IgD-negative memory B cell (primary cell): ENCODE measurements around the gene USP11. TPM values are rescaled to one million over a fixed set of nuclear protein-coding genes. Genes with fewer than 3 reads are reported as not detected.

Experiments used
- H3K27ac Mint-ChIP-seq, 3 donors: one replicate each; pipeline ENCODE4 v1.8.0; 2020 to 2022; ENCODE audit warnings: mild to moderate bottlenecking in 3 of 3, mixed read lengths in 3 of 3, moderate library complexity in 1 of 3
- H3K27me3 Mint-ChIP-seq: one replicate; pipeline ENCODE4 v1.8.0; 2021; ENCODE audit warnings: mixed read lengths
- H3K36me3 Mint-ChIP-seq: one replicate; pipeline ENCODE4 v1.8.0; 2020; ENCODE audit warnings: mild to moderate bottlenecking, mixed read lengths
- H3K4me1 Mint-ChIP-seq, 3 donors: one replicate each; pipeline ENCODE4 v1.8.0; 2020 to 2022; ENCODE audit warnings: mixed read lengths in 3 of 3, mild to moderate bottlenecking in 1 of 3
- H3K4me3 Mint-ChIP-seq, 4 donors: one replicate each; pipeline ENCODE4 v1.8.0; 2020 to 2022; ENCODE audit warnings: mild to moderate bottlenecking in 4 of 4, mixed read lengths in 4 of 4, moderate library complexity in 3 of 4
- H3K9me3 Mint-ChIP-seq, 3 donors: one replicate each; pipeline ENCODE4 v1.8.0; 2020 to 2021; ENCODE audit warnings: mixed read lengths in 3 of 3, mild to moderate bottlenecking in 1 of 3
- polyA plus RNA-seq: library from polyadenylated mRNA; unstranded; fragments of 300-500 nt; fragmentation: Illumina TruSeq; gene quantifications from one replicate; pipeline ENCODE4 v1.2.3, GENCODE V29; 2021

Gene USP11
- polyA plus RNA-seq, 1 donor from 2014 or later: 68.6 TPM

GRCh38 chrX:47198026-47198686 is 34.7 kb upstream of the USP11 start:
- no peaks in the 10 kb centered on the region for H3K27me3 Mint-ChIP-seq
- peak overlapping the region in 1 of 3 donors; percentile 53 for H3K27ac Mint-ChIP-seq
- peaks cover 5% of the 10 kb centered on the region for H3K36me3 Mint-ChIP-seq
- H3K9me3 Mint-ChIP-seq: no peaks in the 10 kb centered on the region
- peaks cover 25 to 37% (median 32%) of the 10 kb centered on the region in 3 donors for H3K4me1 Mint-ChIP-seq
- peak overlapping the region in 1 of 4 donors; percentile 50 for H3K4me3 Mint-ChIP-seq

- Mint-ChIP-seq H3K36me3 (peaks cover 7% of the 10 kb centered on the region), H3K9me3 (no peaks in the 10 kb centered on the region), H3K4me3 (peak overlapping the region in 1 of 4 donors; percentile 50), H3K4me1 (peaks cover 19 to 33% (median 27%) of the 10 kb centered on the region in 3 donors), H3K27me3 (no peaks in the 10 kb centered on the region), H3K27ac (peak overlapping the region in 1 of 3 donors; percentile 59)
Measured at GRCh38 chrX:47198687-47199080, 34.1 kb upstream of the USP11 start.

- peaks cover 10% of the 10 kb centered on the region for H3K36me3 Mint-ChIP-seq
- H3K4me1 Mint-ChIP-seq: peaks cover 19 to 33% (median 27%) of the 10 kb centered on the region in 3 donors
- no peaks in the 10 kb centered on the region for H3K9me3 Mint-ChIP-seq
- H3K27ac Mint-ChIP-seq: no peak overlapping the region
- H3K27me3 Mint-ChIP-seq: no peaks in the 10 kb centered on the region
- no peak overlapping the region for H3K4me3 Mint-ChIP-seq
Measured at GRCh38 chrX:47199286-47199685, 33.5 kb upstream of the USP11 start.

- Mint-ChIP-seq H3K27me3 (no peaks in the 10 kb centered on the region), H3K4me1 (peaks cover 12 to 23% (median 18%) of the 10 kb centered on the region in 3 donors), H3K27ac (no peak overlapping the region), H3K36me3 (peaks cover 13% of the 10 kb centered on the region), H3K4me3 (peak overlapping the region in 2 of 4 donors; percentile 13 to 29), H3K9me3 (no peaks in the 10 kb centered on the region)
Measured at GRCh38 chrX:47200385-47201150, 32.2 kb upstream of the USP11 start.

- H3K4me1 Mint-ChIP-seq: peaks cover 4 to 14% (median 10%) of the 10 kb centered on the region in 3 donors
- no peaks in the 10 kb centered on the region for H3K9me3 Mint-ChIP-seq
- peaks cover 13% of the 10 kb centered on the region for H3K36me3 Mint-ChIP-seq
- H3K4me3 Mint-ChIP-seq: peak overlapping the region in 1 of 4 donors; percentile 29
- no peaks in the 10 kb centered on the region for H3K27me3 Mint-ChIP-seq
- no peak overlapping the region for H3K27ac Mint-ChIP-seq
Measured at GRCh38 chrX:47201345-47201944, 31.4 kb upstream of the USP11 start.

- H3K27me3 Mint-ChIP-seq: no peaks in the 10 kb centered on the region
- peaks cover 17% of the 10 kb centered on the region for H3K36me3 Mint-ChIP-seq
- no peak overlapping the region for H3K4me3 Mint-ChIP-seq
- H3K4me1 Mint-ChIP-seq: peaks cover 0 to 5% (median 2%) of the 10 kb centered on the region in 3 donors
- no peaks in the 10 kb centered on the region for H3K9me3 Mint-ChIP-seq
- no peak overlapping the region for H3K27ac Mint-ChIP-seq
Measured at GRCh38 chrX:47202316-47202715, 30.5 kb upstream of the USP11 start.

GRCh38 chrX:47202877-47203276 is 29.9 kb upstream of the USP11 start:
- Mint-ChIP-seq H3K4me3 (no peak overlapping the region), H3K4me1 (peaks cover 0 to 3% (median 0%) of the 10 kb centered on the region in 3 donors), H3K9me3 (no peaks in the 10 kb centered on the region), H3K27me3 (no peaks in the 10 kb centered on the region), H3K27ac (no peak overlapping the region), H3K36me3 (peaks cover 17% of the 10 kb centered on the region)

- no peak overlapping the region for H3K4me3 Mint-ChIP-seq
- no peak overlapping the region for H3K27ac Mint-ChIP-seq
- peaks cover 17% of the 10 kb centered on the region for H3K36me3 Mint-ChIP-seq
- peaks cover 0 to 2% (median 0%) of the 10 kb centered on the region in 3 donors for H3K4me1 Mint-ChIP-seq
- no peaks in the 10 kb centered on the region for H3K27me3 Mint-ChIP-seq
- H3K9me3 Mint-ChIP-seq: no peaks in the 10 kb centered on the region
Measured at GRCh38 chrX:47204970-47205369, 27.8 kb upstream of the USP11 start.

GRCh38 chrX:47206316-47206715 is 26.5 kb upstream of the USP11 start:
- Mint-ChIP-seq H3K27ac (peak overlapping the region in 1 of 3 donors; percentile 49), H3K36me3 (peaks cover 17% of the 10 kb centered on the region), H3K27me3 (no peaks in the 10 kb centered on the region), H3K4me1 (no peaks in the 10 kb centered on the region), H3K4me3 (no peak overlapping the region), H3K9me3 (no peaks in the 10 kb centered on the region)

GRCh38 chrX:47208108-47208507 is 24.7 kb upstream of the USP11 start:
- Mint-ChIP-seq H3K4me3 (no peak overlapping the region), H3K9me3 (no peaks in the 10 kb centered on the region), H3K27ac (no peak overlapping the region), H3K27me3 (no peaks in the 10 kb centered on the region), H3K4me1 (no peaks in the 10 kb centered on the region), H3K36me3 (peaks cover 12% of the 10 kb centered on the region)

GRCh38 chrX:47209508-47210238 is 23.1 kb upstream of the USP11 start:
- Mint-ChIP-seq H3K27ac (no peak overlapping the region), H3K36me3 (peaks cover 12% of the 10 kb centered on the region), H3K4me1 (no peaks in the 10 kb centered on the region), H3K4me3 (no peak overlapping the region), H3K9me3 (no peaks in the 10 kb centered on the region), H3K27me3 (no peaks in the 10 kb centered on the region)

GRCh38 chrX:47210661-47211425 is 22.0 kb upstream of the USP11 start:
- peaks cover 8% of the 10 kb centered on the region for H3K36me3 Mint-ChIP-seq
- H3K27me3 Mint-ChIP-seq: no peaks in the 10 kb centered on the region

GRCh38 chrX:47212381-47213293 is 20.2 kb upstream of the USP11 start:
- Mint-ChIP-seq H3K27me3 (no peaks in the 10 kb centered on the region), H3K4me1 (peaks cover 9 to 12% (median 11%) of the 10 kb centered on the region in 3 donors), H3K36me3 (peaks cover 7% of the 10 kb centered on the region), H3K4me3 (no peak overlapping the region), H3K9me3 (no peaks in the 10 kb centered on the region), H3K27ac (no peak overlapping the region)

More at GRCh38 chrX:47210661-47211425, 22.0 kb upstream of the USP11 start:
- Mint-ChIP-seq H3K9me3 (no peaks in the 10 kb centered on the region), H3K27ac (no peak overlapping the region), H3K4me3 (no peak overlapping the region), H3K4me1 (peaks cover 0 to 1% (median 0%) of the 10 kb centered on the region in 3 donors)
